OCI-LY1 (cell line): ENCODE results near the gene PRKCD.

Experiments
- EZH2 ChIP-seq: fragments of 200-600 bp; sonication (generic), shearing (Covaris generic); IDR thresholded peaks from 2 replicates; pipeline ENCODE4 v1.8.0; 2017; ENCODE audit warnings: borderline replicate concordance, mixed run types, mild to moderate bottlenecking, antibody characterized with exemption, low read length, moderate library complexity, mixed read lengths
- TF ChIP-seq, protein P1 (sequence below): fragments of 200-600 bp; sonication (generic), shearing (Covaris generic); IDR thresholded peaks from 2 replicates; pipeline ENCODE4 v1.5.1; 2017; ENCODE audit warnings: mild to moderate bottlenecking, antibody characterized with exemption, low read length, moderate library complexity, mixed read lengths

DNA sequence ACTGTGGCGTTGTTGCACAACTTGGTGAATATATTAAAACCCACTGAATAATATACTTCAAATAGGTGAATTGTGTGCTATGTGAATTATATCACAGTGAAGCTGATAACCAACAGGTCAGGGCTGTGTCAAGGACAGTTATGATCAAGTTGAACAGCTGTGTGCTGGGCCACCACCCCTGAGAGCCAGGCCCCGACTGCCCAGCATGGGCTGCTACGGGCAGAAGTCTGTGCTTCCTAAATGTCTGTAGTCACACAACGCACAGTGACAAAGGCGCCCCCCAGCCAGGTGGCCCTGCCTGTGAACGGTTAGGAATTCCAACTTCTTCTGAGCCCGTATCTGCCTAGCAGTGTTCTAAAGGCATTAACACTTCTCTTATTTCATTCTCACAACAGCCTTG is 62.0 kb downstream of the PRKCD start:
- TF ChIP-seq, protein P1, sequence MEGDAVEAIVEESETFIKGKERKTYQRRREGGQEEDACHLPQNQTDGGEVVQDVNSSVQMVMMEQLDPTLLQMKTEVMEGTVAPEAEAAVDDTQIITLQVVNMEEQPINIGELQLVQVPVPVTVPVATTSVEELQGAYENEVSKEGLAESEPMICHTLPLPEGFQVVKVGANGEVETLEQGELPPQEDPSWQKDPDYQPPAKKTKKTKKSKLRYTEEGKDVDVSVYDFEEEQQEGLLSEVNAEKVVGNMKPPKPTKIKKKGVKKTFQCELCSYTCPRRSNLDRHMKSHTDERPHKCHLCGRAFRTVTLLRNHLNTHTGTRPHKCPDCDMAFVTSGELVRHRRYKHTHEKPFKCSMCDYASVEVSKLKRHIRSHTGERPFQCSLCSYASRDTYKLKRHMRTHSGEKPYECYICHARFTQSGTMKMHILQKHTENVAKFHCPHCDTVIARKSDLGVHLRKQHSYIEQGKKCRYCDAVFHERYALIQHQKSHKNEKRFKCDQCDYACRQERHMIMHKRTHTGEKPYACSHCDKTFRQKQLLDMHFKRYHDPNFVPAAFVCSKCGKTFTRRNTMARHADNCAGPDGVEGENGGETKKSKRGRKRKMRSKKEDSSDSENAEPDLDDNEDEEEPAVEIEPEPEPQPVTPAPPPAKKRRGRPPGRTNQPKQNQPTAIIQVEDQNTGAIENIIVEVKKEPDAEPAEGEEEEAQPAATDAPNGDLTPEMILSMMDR: no peak
- TF ChIP-seq EZH2: no peak
